ENCODE measurements around the gene WDR20.
A peak's percentile ranks its signal among the peaks of the same experiment; 100 is the strongest.
"Not testable (repeated sequence)": the region's sequence is repeated elsewhere in the genome, so short reads cannot be mapped to it uniquely, and the experiment has no call there.

The WDR20 gene

GRCh38 chr14:102158797-102159196 is 19.1 kb downstream of the WDR20 start:
- no peak for DNase-seq
- in situ Hi-C loops (cut with HindIII; ENCODE audit: low pct_ligation_motif_present, low pct_unique_long_range_greater_than_20kb, low sequenced_read_pairs): no loop called here

- peak; percentile 66 for DNase-seq
- in situ Hi-C loops (cut with HindIII; ENCODE audit: low pct_ligation_motif_present, low pct_unique_long_range_greater_than_20kb, low sequenced_read_pairs): no loop called here
Observed at GRCh38 chr14:102159841-102160240, 20.1 kb downstream of the WDR20 start.

- DNase-seq: no peak
- in situ Hi-C loops (cut with HindIII; ENCODE audit: low pct_ligation_motif_present, low pct_unique_long_range_greater_than_20kb, low sequenced_read_pairs): no loop called here
Observed at GRCh38 chr14:102162487-102162886, 22.8 kb downstream of the WDR20 start.

GRCh38 chr14:102164241-102164641 is 24.5 kb downstream of the WDR20 start:
- DNase-seq: peak; percentile 83
- in situ Hi-C loops (cut with HindIII; ENCODE audit: low pct_ligation_motif_present, low pct_unique_long_range_greater_than_20kb, low sequenced_read_pairs): no loop called here

- no peak for DNase-seq
- in situ Hi-C loops (cut with HindIII; ENCODE audit: low pct_ligation_motif_present, low pct_unique_long_range_greater_than_20kb, low sequenced_read_pairs): no loop called here
Observed at GRCh38 chr14:102164965-102165364, 25.3 kb downstream of the WDR20 start.

- in situ Hi-C loops (cut with HindIII; ENCODE audit: low pct_ligation_motif_present, low pct_unique_long_range_greater_than_20kb, low sequenced_read_pairs): no loop called here
- no peak for DNase-seq
Observed at GRCh38 chr14:102170061-102170460, 30.4 kb downstream of the WDR20 start.

GRCh38 chr14:102171173-102172020 is 31.7 kb downstream of the WDR20 start:
- DNase-seq: no peak
- in situ Hi-C loops (cut with HindIII; ENCODE audit: low pct_ligation_motif_present, low pct_unique_long_range_greater_than_20kb, low sequenced_read_pairs): no loop called here

GRCh38 chr14:102172021-102172272 is 32.2 kb downstream of the WDR20 start:
- DNase-seq; in situ Hi-C loops (cut with HindIII; ENCODE audit: low pct_ligation_motif_present, low pct_unique_long_range_greater_than_20kb, low sequenced_read_pairs): not testable (repeated sequence)

GRCh38 chr14:102172721-102173120 is 33.0 kb downstream of the WDR20 start:
- DNase-seq; in situ Hi-C loops (cut with HindIII; ENCODE audit: low pct_ligation_motif_present, low pct_unique_long_range_greater_than_20kb, low sequenced_read_pairs): not testable (repeated sequence)

GRCh38 chr14:102177161-102177560 is 37.5 kb downstream of the WDR20 start:
- DNase-seq: no peak

GRCh38 chr14:102178806-102179205 is 39.1 kb downstream of the WDR20 start:
- in situ Hi-C loops (cut with HindIII; ENCODE audit: low pct_ligation_motif_present, low pct_unique_long_range_greater_than_20kb, low sequenced_read_pairs): no loop called here

More at GRCh38 chr14:102177161-102177560, 37.5 kb downstream of the WDR20 start:
- in situ Hi-C loops (cut with HindIII; ENCODE audit: low pct_ligation_motif_present, low pct_unique_long_range_greater_than_20kb, low sequenced_read_pairs): no loop called here

GRCh38 chr14:102180248-102180998 is 40.7 kb downstream of the WDR20 start:
- in situ Hi-C loops (cut with HindIII; ENCODE audit: low pct_ligation_motif_present, low pct_unique_long_range_greater_than_20kb, low sequenced_read_pairs): no loop called here
- DNase-seq: no peak

More at GRCh38 chr14:102178806-102179205, 39.1 kb downstream of the WDR20 start:
- DNase-seq: no peak

- in situ Hi-C loops (cut with HindIII; ENCODE audit: low pct_ligation_motif_present, low pct_unique_long_range_greater_than_20kb, low sequenced_read_pairs): no loop called here
- no peak for DNase-seq
Observed at GRCh38 chr14:102181187-102181586, 41.5 kb downstream of the WDR20 start.

GRCh38 chr14:102182190-102182589 is 42.5 kb downstream of the WDR20 start:
- peak; percentile 24 for DNase-seq
- in situ Hi-C loops (cut with HindIII; ENCODE audit: low pct_ligation_motif_present, low pct_unique_long_range_greater_than_20kb, low sequenced_read_pairs): no loop called here

GRCh38 chr14:102182936-102183619 is 43.4 kb downstream of the WDR20 start:
- no peak for DNase-seq
- in situ Hi-C loops (cut with HindIII; ENCODE audit: low pct_ligation_motif_present, low pct_unique_long_range_greater_than_20kb, low sequenced_read_pairs): no loop called here

- no peak for DNase-seq
- in situ Hi-C loops (cut with HindIII; ENCODE audit: low pct_ligation_motif_present, low pct_unique_long_range_greater_than_20kb, low sequenced_read_pairs): no loop called here
Observed at GRCh38 chr14:102183886-102184285, 44.2 kb downstream of the WDR20 start.

- DNase-seq: no peak
- in situ Hi-C loops (cut with HindIII; ENCODE audit: low pct_ligation_motif_present, low pct_unique_long_range_greater_than_20kb, low sequenced_read_pairs): no loop called here
Observed at GRCh38 chr14:102184316-102185035, 44.8 kb downstream of the WDR20 start.

- no peak for DNase-seq
- in situ Hi-C loops (cut with HindIII; ENCODE audit: low pct_ligation_motif_present, low pct_unique_long_range_greater_than_20kb, low sequenced_read_pairs): no loop called here
Observed at GRCh38 chr14:102185360-102185759, 45.7 kb downstream of the WDR20 start.

- in situ Hi-C loops (cut with HindIII; ENCODE audit: low pct_ligation_motif_present, low pct_unique_long_range_greater_than_20kb, low sequenced_read_pairs): no loop called here
- DNase-seq: peak; percentile 35
Observed at GRCh38 chr14:102187044-102187443, 47.3 kb downstream of the WDR20 start.

All from ACHN (cell line).